C4-2B (cell line): ENCODE data around the gene PDGFD.

ENCODE experiments used
- CTCF ChIP-seq: fragments of 450-650 bp; conservative IDR thresholded peaks from 2 replicates; pipeline ENCODE4 v1.5.1; 2017; ENCODE audit warnings: mild to moderate bottlenecking
- ZFX ChIP-seq: fragments of 450-650 bp; IDR thresholded peaks from 2 replicates; pipeline ENCODE4 v1.6.1; 2017

GRCh38 chr11:103995896-103996295 is 168.1 kb downstream of the PDGFD start:
- TF ChIP-seq CTCF: no peak
- TF ChIP-seq ZFX: no peak
